ENCODE data around the gene PLEKHF1. TPM values are rescaled to one million over a fixed set of nuclear protein-coding genes. Genes with fewer than 3 reads are reported as not detected.

PLEKHF1 gene
- total and polyA plus RNA-seq, 2 of the 13 experiments (the other 11 are each of a cell fraction or from before 2014, with no cell fraction given): 2.9 to 3.8 TPM

DNA sequence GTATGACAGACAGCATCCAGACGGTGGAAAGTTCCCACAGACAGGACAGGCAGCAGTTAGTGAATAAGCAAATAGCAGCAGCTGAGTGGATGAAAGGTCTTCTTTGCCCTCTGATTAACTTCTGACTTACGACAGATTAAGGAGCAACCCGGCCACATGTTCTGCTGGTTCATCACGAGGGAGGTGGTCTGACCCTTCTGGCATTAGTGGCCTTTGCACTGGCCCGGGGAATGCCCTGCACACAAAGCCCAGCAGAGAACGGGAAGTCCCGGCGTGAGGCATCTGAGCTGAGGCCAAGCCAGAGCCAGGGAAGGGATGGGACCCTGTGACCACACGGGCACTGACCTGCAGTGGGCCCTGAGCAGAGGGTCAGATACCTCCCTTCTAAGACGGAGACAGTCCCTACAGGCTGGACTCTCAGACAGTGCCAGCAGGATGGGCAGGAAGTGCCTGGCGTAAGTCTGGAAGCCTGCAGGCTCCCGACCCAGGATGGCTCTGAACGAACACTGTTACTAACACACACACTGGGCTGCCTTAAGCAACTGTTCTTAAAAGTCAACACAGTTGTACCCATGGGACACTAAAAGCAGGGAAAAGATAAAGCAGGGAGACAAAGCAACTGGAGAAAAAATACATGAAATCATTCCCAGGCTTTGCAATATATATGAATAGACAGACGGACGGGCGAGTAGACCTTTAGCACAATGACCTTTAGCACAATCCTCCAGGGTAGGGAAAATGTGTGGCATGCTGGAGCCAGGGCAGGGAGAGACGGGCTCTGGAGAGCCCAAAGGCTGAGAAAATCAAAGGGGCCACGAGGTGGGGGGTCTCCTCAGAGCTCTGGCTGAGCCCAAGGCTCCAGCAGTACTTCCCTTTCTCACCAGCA, 43.5 kb downstream of the PLEKHF1 start (continued):
- TF ChIP-seq, protein P1, sequence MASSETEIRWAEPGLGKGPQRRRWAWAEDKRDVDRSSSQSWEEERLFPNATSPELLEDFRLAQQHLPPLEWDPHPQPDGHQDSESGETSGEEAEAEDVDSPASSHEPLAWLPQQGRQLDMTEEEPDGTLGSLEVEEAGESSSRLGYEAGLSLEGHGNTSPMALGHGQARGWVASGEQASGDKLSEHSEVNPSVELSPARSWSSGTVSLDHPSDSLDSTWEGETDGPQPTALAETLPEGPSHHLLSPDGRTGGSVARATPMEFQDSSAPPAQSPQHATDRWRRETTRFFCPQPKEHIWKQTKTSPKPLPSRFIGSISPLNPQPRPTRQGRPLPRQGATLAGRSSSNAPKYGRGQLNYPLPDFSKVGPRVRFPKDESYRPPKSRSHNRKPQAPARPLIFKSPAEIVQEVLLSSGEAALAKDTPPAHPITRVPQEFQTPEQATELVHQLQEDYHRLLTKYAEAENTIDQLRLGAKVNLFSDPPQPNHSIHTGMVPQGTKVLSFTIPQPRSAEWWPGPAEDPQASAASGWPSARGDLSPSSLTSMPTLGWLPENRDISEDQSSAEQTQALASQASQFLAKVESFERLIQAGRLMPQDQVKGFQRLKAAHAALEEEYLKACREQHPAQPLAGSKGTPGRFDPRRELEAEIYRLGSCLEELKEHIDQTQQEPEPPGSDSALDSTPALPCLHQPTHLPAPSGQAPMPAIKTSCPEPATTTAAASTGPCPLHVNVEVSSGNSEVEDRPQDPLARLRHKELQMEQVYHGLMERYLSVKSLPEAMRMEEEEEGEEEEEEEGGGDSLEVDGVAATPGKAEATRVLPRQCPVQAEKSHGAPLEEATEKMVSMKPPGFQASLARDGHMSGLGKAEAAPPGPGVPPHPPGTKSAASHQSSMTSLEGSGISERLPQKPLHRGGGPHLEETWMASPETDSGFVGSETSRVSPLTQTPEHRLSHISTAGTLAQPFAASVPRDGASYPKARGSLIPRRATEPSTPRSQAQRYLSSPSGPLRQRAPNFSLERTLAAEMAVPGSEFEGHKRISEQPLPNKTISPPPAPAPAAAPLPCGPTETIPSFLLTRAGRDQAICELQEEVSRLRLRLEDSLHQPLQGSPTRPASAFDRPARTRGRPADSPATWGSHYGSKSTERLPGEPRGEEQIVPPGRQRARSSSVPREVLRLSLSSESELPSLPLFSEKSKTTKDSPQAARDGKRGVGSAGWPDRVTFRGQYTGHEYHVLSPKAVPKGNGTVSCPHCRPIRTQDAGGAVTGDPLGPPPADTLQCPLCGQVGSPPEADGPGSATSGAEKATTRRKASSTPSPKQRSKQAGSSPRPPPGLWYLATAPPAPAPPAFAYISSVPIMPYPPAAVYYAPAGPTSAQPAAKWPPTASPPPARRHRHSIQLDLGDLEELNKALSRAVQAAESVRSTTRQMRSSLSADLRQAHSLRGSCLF (CRISPR knock-in tag; IDR thresholded peaks at IDR 0.05; ENCODE audit: borderline replicate concordance): no peak
- TF ChIP-seq ZNF572 (CRISPR knock-in tag; IDR thresholded peaks at IDR 0.05) (no peak), ZSCAN22 (CRISPR knock-in tag; IDR thresholded peaks at IDR 0.05) (no peak), ZBTB42 (CRISPR knock-in tag; IDR thresholded peaks at IDR 0.05) (no peak), MTA1 (CRISPR knock-in tag; IDR thresholded peaks at IDR 0.05; ENCODE audit: borderline replicate concordance) (peak; percentile 74; the same call in 1 of the 2 replicates), NFYC (CRISPR knock-in tag; IDR thresholded peaks at IDR 0.05) (no peak), ZNF678 (CRISPR knock-in tag; IDR thresholded peaks at IDR 0.05) (no peak), ZNF292 (CRISPR knock-in tag; IDR thresholded peaks at IDR 0.05; ENCODE audit: borderline replicate concordance, low read depth) (peak; percentile 80), ZNF577 (CRISPR knock-in tag; IDR thresholded peaks at IDR 0.05; ENCODE audit: borderline replicate concordance, low read depth) (no peak), ZKSCAN1 (IDR thresholded peaks at IDR 0.05; ENCODE audit: low read length) (no peak)
- TF ChIP-seq, protein P2, sequence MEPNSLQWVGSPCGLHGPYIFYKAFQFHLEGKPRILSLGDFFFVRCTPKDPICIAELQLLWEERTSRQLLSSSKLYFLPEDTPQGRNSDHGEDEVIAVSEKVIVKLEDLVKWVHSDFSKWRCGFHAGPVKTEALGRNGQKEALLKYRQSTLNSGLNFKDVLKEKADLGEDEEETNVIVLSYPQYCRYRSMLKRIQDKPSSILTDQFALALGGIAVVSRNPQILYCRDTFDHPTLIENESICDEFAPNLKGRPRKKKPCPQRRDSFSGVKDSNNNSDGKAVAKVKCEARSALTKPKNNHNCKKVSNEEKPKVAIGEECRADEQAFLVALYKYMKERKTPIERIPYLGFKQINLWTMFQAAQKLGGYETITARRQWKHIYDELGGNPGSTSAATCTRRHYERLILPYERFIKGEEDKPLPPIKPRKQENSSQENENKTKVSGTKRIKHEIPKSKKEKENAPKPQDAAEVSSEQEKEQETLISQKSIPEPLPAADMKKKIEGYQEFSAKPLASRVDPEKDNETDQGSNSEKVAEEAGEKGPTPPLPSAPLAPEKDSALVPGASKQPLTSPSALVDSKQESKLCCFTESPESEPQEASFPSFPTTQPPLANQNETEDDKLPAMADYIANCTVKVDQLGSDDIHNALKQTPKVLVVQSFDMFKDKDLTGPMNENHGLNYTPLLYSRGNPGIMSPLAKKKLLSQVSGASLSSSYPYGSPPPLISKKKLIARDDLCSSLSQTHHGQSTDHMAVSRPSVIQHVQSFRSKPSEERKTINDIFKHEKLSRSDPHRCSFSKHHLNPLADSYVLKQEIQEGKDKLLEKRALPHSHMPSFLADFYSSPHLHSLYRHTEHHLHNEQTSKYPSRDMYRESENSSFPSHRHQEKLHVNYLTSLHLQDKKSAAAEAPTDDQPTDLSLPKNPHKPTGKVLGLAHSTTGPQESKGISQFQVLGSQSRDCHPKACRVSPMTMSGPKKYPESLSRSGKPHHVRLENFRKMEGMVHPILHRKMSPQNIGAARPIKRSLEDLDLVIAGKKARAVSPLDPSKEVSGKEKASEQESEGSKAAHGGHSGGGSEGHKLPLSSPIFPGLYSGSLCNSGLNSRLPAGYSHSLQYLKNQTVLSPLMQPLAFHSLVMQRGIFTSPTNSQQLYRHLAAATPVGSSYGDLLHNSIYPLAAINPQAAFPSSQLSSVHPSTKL (CRISPR knock-in tag; IDR thresholded peaks at IDR 0.05): peak; percentile 78
- TF ChIP-seq, protein P3, sequence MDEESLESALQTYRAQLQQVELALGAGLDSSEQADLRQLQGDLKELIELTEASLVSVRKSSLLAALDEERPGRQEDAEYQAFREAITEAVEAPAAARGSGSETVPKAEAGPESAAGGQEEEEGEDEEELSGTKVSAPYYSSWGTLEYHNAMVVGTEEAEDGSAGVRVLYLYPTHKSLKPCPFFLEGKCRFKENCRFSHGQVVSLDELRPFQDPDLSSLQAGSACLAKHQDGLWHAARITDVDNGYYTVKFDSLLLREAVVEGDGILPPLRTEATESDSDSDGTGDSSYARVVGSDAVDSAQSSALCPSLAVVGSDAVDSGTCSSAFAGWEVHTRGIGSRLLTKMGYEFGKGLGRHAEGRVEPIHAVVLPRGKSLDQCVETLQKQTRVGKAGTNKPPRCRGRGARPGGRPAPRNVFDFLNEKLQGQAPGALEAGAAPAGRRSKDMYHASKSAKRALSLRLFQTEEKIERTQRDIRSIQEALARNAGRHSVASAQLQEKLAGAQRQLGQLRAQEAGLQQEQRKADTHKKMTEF (CRISPR knock-in tag; IDR thresholded peaks at IDR 0.05): 0 out of 2 replicates have a peak, but pooled peaks have one; percentile 44
- TF ChIP-seq, protein P4, sequence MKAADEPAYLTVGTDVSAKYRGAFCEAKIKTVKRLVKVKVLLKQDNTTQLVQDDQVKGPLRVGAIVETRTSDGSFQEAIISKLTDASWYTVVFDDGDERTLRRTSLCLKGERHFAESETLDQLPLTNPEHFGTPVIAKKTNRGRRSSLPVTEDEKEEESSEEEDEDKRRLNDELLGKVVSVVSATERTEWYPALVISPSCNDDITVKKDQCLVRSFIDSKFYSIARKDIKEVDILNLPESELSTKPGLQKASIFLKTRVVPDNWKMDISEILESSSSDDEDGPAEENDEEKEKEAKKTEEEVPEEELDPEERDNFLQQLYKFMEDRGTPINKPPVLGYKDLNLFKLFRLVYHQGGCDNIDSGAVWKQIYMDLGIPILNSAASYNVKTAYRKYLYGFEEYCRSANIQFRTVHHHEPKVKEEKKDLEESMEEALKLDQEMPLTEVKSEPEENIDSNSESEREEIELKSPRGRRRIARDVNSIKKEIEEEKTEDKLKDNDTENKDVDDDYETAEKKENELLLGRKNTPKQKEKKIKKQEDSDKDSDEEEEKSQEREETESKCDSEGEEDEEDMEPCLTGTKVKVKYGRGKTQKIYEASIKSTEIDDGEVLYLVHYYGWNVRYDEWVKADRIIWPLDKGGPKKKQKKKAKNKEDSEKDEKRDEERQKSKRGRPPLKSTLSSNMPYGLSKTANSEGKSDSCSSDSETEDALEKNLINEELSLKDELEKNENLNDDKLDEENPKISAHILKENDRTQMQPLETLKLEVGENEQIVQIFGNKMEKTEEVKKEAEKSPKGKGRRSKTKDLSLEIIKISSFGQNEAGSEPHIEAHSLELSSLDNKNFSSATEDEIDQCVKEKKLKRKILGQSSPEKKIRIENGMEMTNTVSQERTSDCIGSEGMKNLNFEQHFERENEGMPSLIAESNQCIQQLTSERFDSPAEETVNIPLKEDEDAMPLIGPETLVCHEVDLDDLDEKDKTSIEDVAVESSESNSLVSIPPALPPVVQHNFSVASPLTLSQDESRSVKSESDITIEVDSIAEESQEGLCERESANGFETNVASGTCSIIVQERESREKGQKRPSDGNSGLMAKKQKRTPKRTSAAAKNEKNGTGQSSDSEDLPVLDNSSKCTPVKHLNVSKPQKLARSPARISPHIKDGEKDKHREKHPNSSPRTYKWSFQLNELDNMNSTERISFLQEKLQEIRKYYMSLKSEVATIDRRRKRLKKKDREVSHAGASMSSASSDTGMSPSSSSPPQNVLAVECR (CRISPR knock-in tag; IDR thresholded peaks at IDR 0.05; ENCODE audit: borderline replicate concordance): peak; percentile 71; the same call in 1 of the 2 replicates
